H9 (cell line): ENCODE measurements around the gene DPM1. TPM values are rescaled to one million over a fixed set of nuclear protein-coding genes. Genes with fewer than 3 reads are reported as not detected.

ENCODE experiments used
- DNase-seq: peaks from one replicate; pipeline ENCODE4 v3.0.0-alpha.2; 2017
- H2AFZ ChIP-seq: one replicate; pipeline ENCODE4 v1.6.1; 2013; ENCODE audit warnings: mild to moderate bottlenecking, low read length, control low read depth, moderate library complexity
- H2AK5ac ChIP-seq: 2 replicates; pipeline ENCODE4 v1.6.1; 2013; ENCODE audit warnings: low read length, control low read depth, mixed read lengths; ENCODE audit not compliant: insufficient read length
- H2BK120ac ChIP-seq: one replicate; pipeline ENCODE4 v1.6.1; 2013; ENCODE audit warnings: low read depth, mild to moderate bottlenecking, low read length, control low read depth, inconsistent platforms; ENCODE audit not compliant: poor library complexity, severe bottlenecking
- H2BK12ac ChIP-seq: 2 replicates; pipeline ENCODE4 v1.6.1; 2013; ENCODE audit warnings: low read length, control low read depth, mixed read lengths, low read depth; ENCODE audit not compliant: insufficient read length
- H2BK15ac ChIP-seq: 2 replicates; pipeline ENCODE4 v1.6.1; 2013; ENCODE audit warnings: low read depth, low read length, control low read depth
- H2BK20ac ChIP-seq: one replicate; pipeline ENCODE4 v1.6.1; 2013; ENCODE audit warnings: low read depth, mild to moderate bottlenecking, low read length, control low read depth, inconsistent platforms; ENCODE audit not compliant: poor library complexity, severe bottlenecking
- H2BK5ac ChIP-seq: 2 replicates; pipeline ENCODE4 v1.6.1; 2013; ENCODE audit warnings: low read length, control low read depth, mixed read lengths; ENCODE audit not compliant: insufficient read length
- H3K14ac ChIP-seq: 2 replicates; pipeline ENCODE4 v1.6.1; 2013; ENCODE audit warnings: low read length, control low read depth; ENCODE audit not compliant: insufficient read depth
- H3K18ac ChIP-seq: 2 replicates; pipeline ENCODE4 v1.6.1; 2013; ENCODE audit warnings: low read depth, mild to moderate bottlenecking, mixed read lengths, low read length, control low read depth; ENCODE audit not compliant: insufficient read length
- H3K23ac ChIP-seq: 2 replicates; pipeline ENCODE4 v1.6.1; 2013; ENCODE audit warnings: low read length, control low read depth, mixed read lengths, low read depth; ENCODE audit not compliant: insufficient read length
- H3K23me2 ChIP-seq: 2 replicates; pipeline ENCODE4 v1.6.1; 2013; ENCODE audit warnings: low read depth, mild to moderate bottlenecking, mixed read lengths, low read length, control low read depth; ENCODE audit not compliant: insufficient read length, poor library complexity, severe bottlenecking
- H3K27ac ChIP-seq: 2 replicates; pipeline ENCODE4 v1.5.1; 2013; ENCODE audit warnings: low read length, control low read depth, mixed read lengths, low read depth; ENCODE audit not compliant: insufficient read length
- H3K27me3 ChIP-seq: 2 replicates; pipeline ENCODE4 v1.6.1; 2013; ENCODE audit warnings: low read length, control low read depth, inconsistent platforms; ENCODE audit not compliant: insufficient read depth
- H3K4ac ChIP-seq: 2 replicates; pipeline ENCODE4 v1.6.1; 2013; ENCODE audit warnings: low read depth, mild to moderate bottlenecking, control low read depth, inconsistent platforms, low read length, moderate library complexity
- H3K4me1 ChIP-seq: 2 replicates; pipeline ENCODE4 v1.6.1; 2013; ENCODE audit warnings: low read length, control low read depth, inconsistent platforms; ENCODE audit not compliant: insufficient read depth
- H3K4me2 ChIP-seq: 2 replicates; pipeline ENCODE4 v1.6.1; 2013; ENCODE audit warnings: low read length, control low read depth, mixed read lengths; ENCODE audit not compliant: insufficient read length, insufficient read depth
- H3K56ac ChIP-seq: 2 replicates; pipeline ENCODE4 v1.6.1; 2013; ENCODE audit warnings: low read depth, mild to moderate bottlenecking, mixed read lengths, low read length, control low read depth; ENCODE audit not compliant: insufficient read length
- H3K79me1 ChIP-seq: 2 replicates; pipeline ENCODE4 v1.6.1; 2013; ENCODE audit warnings: low read depth, mild to moderate bottlenecking, moderate library complexity, low read length, control low read depth, inconsistent platforms; ENCODE audit not compliant: insufficient read depth, poor library complexity, severe bottlenecking
- H3K79me2 ChIP-seq: 2 replicates; pipeline ENCODE4 v1.6.1; 2013; ENCODE audit warnings: low read length, control low read depth, inconsistent platforms; ENCODE audit not compliant: insufficient read depth
- H3K9ac ChIP-seq: 2 replicates; pipeline ENCODE4 v1.6.1; 2013; ENCODE audit warnings: low read length, control low read depth, mixed read lengths; ENCODE audit not compliant: insufficient read length; ENCODE audit errors: extremely low read depth
- H3K9me3 ChIP-seq: one replicate; pipeline ENCODE4 v1.6.1; 2013; ENCODE audit warnings: low read depth, low read length, inconsistent platforms; ENCODE audit not compliant: control insufficient read depth
- H3T11ph ChIP-seq: one replicate; pipeline ENCODE4 v1.6.1; 2013; ENCODE audit warnings: mild to moderate bottlenecking, low read length, control low read depth, inconsistent platforms
- H4K20me1 ChIP-seq: one replicate; pipeline ENCODE4 v1.6.1; 2013; ENCODE audit not compliant: control insufficient read depth, insufficient read length, insufficient read depth
- H4K5ac ChIP-seq: 2 replicates; pipeline ENCODE4 v1.6.1; 2013; ENCODE audit warnings: low read depth, mild to moderate bottlenecking, mixed read lengths, low read length, control low read depth; ENCODE audit not compliant: insufficient read length
- H4K8ac ChIP-seq: replicated peaks from 2 replicates; pipeline ENCODE4 v1.6.1; 2013; ENCODE audit warnings: low read length, control low read depth, mixed read lengths, low read depth; ENCODE audit not compliant: insufficient read length
- H4K91ac ChIP-seq: 2 replicates; pipeline ENCODE4 v1.6.1; 2013; ENCODE audit warnings: low read depth, mild to moderate bottlenecking, moderate library complexity, mixed read lengths, low read length, control low read depth; ENCODE audit not compliant: insufficient read length
- H3K27ac Mint-ChIP-seq, 3 experiments: 2 replicates in 2 of 3; 3 replicates in 1 of 3; pipeline ENCODE4 v1.8.0; 2020 to 2021; ENCODE audit warnings: mixed read lengths in 3 of 3, mild to moderate bottlenecking in 1 of 3, moderate library complexity in 1 of 3
- H3K27me3 Mint-ChIP-seq: 2 replicates; pipeline ENCODE4 v1.8.0; 2021; ENCODE audit warnings: low read depth, mild to moderate bottlenecking, moderate library complexity, mixed read lengths
- H3K36me3 Mint-ChIP-seq, 3 experiments: 2 replicates in 2 of 3; 3 replicates in 1 of 3; pipeline ENCODE4 v1.8.0; 2020 to 2021; ENCODE audit warnings: low read depth in 3 of 3, mixed read lengths in 3 of 3; ENCODE audit not compliant: insufficient read depth in 1 of 3
- H3K4me1 Mint-ChIP-seq, 2 experiments: 2 replicates each; pipeline ENCODE4 v1.8.0; 2020; ENCODE audit warnings: mixed read lengths in 2 of 2
- H3K4me3 Mint-ChIP-seq, 2 experiments: 2 replicates in 1 of 2; 3 replicates in 1 of 2; pipeline ENCODE4 v1.8.0; 2020 to 2021; ENCODE audit warnings: mild to moderate bottlenecking in 2 of 2, mixed read lengths in 2 of 2, moderate library complexity in 1 of 2
- H3K9me3 Mint-ChIP-seq, 2 experiments: 2 replicates in 1 of 2; 3 replicates in 1 of 2; pipeline ENCODE4 v1.8.0; 2020; ENCODE audit warnings: mild to moderate bottlenecking in 2 of 2, mixed read lengths in 2 of 2, moderate library complexity in 1 of 2
- CTCF ChIP-seq: fragments of 200-600 bp; sonication (generic); conservative IDR thresholded peaks from 3 replicates; pipeline ENCODE4 v1.8.0; 2021; ENCODE audit warnings: antibody characterized with exemption, mild to moderate bottlenecking
- WGBS: extraction: QIAGEN DNeasy Blood & Tissue Kit; methylation state at CpG from one replicate; pipeline ENCODE4 v1.1.7; 2013; ENCODE audit warnings: missing lambda C conversion rate, low lambda C conversion rate, mixed read lengths; ENCODE audit not compliant: insufficient read length; ENCODE audit errors: extremely low coverage; 5-methylcytosine and 5-hydroxymethylcytosine counted together
- total RNA-seq: library from RNA; stranded (reverse); gene quantifications from 2 replicates; pipeline ENCODE4 v1.2.1, GENCODE V29; 2021

Gene DPM1
- total RNA-seq, 1 experiment from 2014 or later = 64.0 TPM

- H3K27me3 Mint-ChIP-seq = peaks cover 19% of the 10 kb centered on the region
- no peaks in the 10 kb centered on the region for H3K36me3 Mint-ChIP-seq
- no peak for TF ChIP-seq CTCF
- Histone ChIP-seq H4K20me1 (no peaks in the 10 kb centered on the region), H3K27ac (no peak overlapping the region), H2AK5ac (no peak overlapping the region), H4K5ac (no peak overlapping the region), H2AFZ (no peak overlapping the region), H2BK5ac (no peak overlapping the region), H3K4me1 (no peaks in the 10 kb centered on the region), H3K27me3 (no peaks in the 10 kb centered on the region), H2BK12ac (no peak overlapping the region), H3K56ac (no peak overlapping the region), H3K4me2 (no peak overlapping the region), H3K4ac (no peak overlapping the region), H4K8ac (no peak overlapping the region), H3K9me3 (no peaks in the 10 kb centered on the region), H3K23ac (no peak overlapping the region), H3K14ac (no peak overlapping the region), H3K79me2 (no peaks in the 10 kb centered on the region), H3K18ac (no peak overlapping the region), H2BK20ac (no peak overlapping the region), H3K9ac (no peak overlapping the region), H3K23me2 (no peaks in the 10 kb centered on the region), H3T11ph (no peak overlapping the region), H3K79me1 (no peaks in the 10 kb centered on the region), H2BK15ac (no peak overlapping the region), H4K91ac (no peak overlapping the region), H2BK120ac (peak overlapping the region; percentile 7)
- no peak overlapping the region for H3K4me3 Mint-ChIP-seq
- no peaks in the 10 kb centered on the region for H3K9me3 Mint-ChIP-seq
- no CpG with 5 or more reads among the region's 4 CpGs for WGBS
- H3K4me1 Mint-ChIP-seq = peaks cover 5 to 10% of the 10 kb centered on the region in 2 experiments
- DNase-seq = no peak
- H3K27ac Mint-ChIP-seq = no peak overlapping the region
These were observed 24.0 kb upstream of the DPM1 start for GRCh38 chr20:50982363-50982762.
